ENCODE data around the gene GALNT8.

DNA sequence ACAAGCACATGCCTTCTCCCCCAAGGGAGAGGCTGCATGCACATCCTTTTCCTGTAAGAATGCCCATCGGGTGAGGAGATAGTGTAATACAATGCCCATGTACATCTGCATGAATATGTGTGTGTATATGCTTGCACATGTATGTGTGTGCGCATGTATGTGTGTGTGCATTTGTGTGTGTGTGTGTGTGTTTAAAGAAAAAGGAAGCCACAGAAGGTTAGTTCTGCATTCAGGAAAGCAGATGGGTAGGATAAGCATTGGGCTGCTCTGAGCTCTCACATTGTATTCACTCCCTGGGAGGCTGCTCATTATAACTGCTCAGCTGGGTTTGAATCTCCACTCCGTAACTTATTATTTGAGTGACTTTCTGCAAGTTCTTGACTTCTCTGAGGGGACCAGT, 74.3 kb downstream of the GALNT8 start:
- TF ChIP-seq, protein P1, sequence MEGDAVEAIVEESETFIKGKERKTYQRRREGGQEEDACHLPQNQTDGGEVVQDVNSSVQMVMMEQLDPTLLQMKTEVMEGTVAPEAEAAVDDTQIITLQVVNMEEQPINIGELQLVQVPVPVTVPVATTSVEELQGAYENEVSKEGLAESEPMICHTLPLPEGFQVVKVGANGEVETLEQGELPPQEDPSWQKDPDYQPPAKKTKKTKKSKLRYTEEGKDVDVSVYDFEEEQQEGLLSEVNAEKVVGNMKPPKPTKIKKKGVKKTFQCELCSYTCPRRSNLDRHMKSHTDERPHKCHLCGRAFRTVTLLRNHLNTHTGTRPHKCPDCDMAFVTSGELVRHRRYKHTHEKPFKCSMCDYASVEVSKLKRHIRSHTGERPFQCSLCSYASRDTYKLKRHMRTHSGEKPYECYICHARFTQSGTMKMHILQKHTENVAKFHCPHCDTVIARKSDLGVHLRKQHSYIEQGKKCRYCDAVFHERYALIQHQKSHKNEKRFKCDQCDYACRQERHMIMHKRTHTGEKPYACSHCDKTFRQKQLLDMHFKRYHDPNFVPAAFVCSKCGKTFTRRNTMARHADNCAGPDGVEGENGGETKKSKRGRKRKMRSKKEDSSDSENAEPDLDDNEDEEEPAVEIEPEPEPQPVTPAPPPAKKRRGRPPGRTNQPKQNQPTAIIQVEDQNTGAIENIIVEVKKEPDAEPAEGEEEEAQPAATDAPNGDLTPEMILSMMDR (conservative IDR thresholded peaks at IDR 0.05; ENCODE audit: low read depth, low read length) = no peak
- TF ChIP-seq EZH2 (IDR thresholded peaks at IDR 0.05; ENCODE audit: low read length, unreplicated experiment) = no peak

All from PC-3 (cell line).